GM19452 (cell line): Measurements from ENCODE around the gene SERHL2.
"Not testable (repeated sequence)": the region's sequence is repeated elsewhere in the genome, so short reads cannot be mapped to it uniquely, and the experiment has no call there.

Experiments
- ATAC-seq: cut with Tn5 transposase; IDR thresholded peaks from one replicate; pipeline ENCODE4 v1.9.1; 2021; ENCODE audit not compliant: unreplicated experiment

Gene SERHL2

GRCh38 chr22:42535082-42535731 is 18.5 kb upstream of the SERHL2 start:
- ATAC-seq, result not testable (repeated sequence)

GRCh38 chr22:42536166-42536565 is 17.6 kb upstream of the SERHL2 start:
- ATAC-seq, result no peak

- not testable (repeated sequence) for ATAC-seq
These were observed 17.1 kb upstream of the SERHL2 start for GRCh38 chr22:42536634-42537033.

GRCh38 chr22:42537199-42537831 is 16.4 kb upstream of the SERHL2 start:
- peak; percentile 47 for ATAC-seq

GRCh38 chr22:42539236-42539771 is 14.5 kb upstream of the SERHL2 start:
- peak; percentile 49 for ATAC-seq

GRCh38 chr22:42544686-42545085 is 9.1 kb upstream of the SERHL2 start:
- ATAC-seq, result no peak

- ATAC-seq, result no peak
These were observed 6.2 kb upstream of the SERHL2 start for GRCh38 chr22:42547562-42547961.

- ATAC-seq, result not testable (repeated sequence)
These were observed 5.6 kb upstream of the SERHL2 start for GRCh38 chr22:42548126-42548525.

GRCh38 chr22:42548597-42549330 is 5.0 kb upstream of the SERHL2 start:
- no peak for ATAC-seq

GRCh38 chr22:42549331-42550060 is 4.3 kb upstream of the SERHL2 start:
- no peak for ATAC-seq

- not testable (repeated sequence) for ATAC-seq
These were observed 1.5 kb upstream of the SERHL2 start for GRCh38 chr22:42552294-42552647.

GRCh38 chr22:42560381-42560780 is 6.6 kb downstream of the SERHL2 start:
- no peak for ATAC-seq

GRCh38 chr22:42560781-42561180 is 7.0 kb downstream of the SERHL2 start:
- ATAC-seq, result no peak

- ATAC-seq, result no peak
These were observed 8.1 kb downstream of the SERHL2 start for GRCh38 chr22:42561856-42562255.

GRCh38 chr22:42562279-42562678 is 8.5 kb downstream of the SERHL2 start:
- no peak for ATAC-seq

- no peak for ATAC-seq
These were observed 8.9 kb downstream of the SERHL2 start for GRCh38 chr22:42562684-42563083.

GRCh38 chr22:42563943-42564342 is 10.2 kb downstream of the SERHL2 start:
- ATAC-seq, result not testable (repeated sequence)

GRCh38 chr22:42564699-42565098 is 10.9 kb downstream of the SERHL2 start:
- ATAC-seq, result no peak

GRCh38 chr22:42565956-42566355 is 12.2 kb downstream of the SERHL2 start:
- ATAC-seq, result no peak

- not testable (repeated sequence) for ATAC-seq
These were observed 14.2 kb downstream of the SERHL2 start for GRCh38 chr22:42567950-42568349.

- ATAC-seq, result not testable (repeated sequence)
These were observed 16.8 kb downstream of the SERHL2 start for GRCh38 chr22:42570580-42570979.
